ENCODE results near the gene AIFM1. TPM values are rescaled to one million over a fixed set of nuclear protein-coding genes. Genes with fewer than 3 reads are reported as not detected.

Gene AIFM1
- total and polyA plus RNA-seq, 8 donors: 2.9 to 33.5 (median 26.4) TPM

DNA sequence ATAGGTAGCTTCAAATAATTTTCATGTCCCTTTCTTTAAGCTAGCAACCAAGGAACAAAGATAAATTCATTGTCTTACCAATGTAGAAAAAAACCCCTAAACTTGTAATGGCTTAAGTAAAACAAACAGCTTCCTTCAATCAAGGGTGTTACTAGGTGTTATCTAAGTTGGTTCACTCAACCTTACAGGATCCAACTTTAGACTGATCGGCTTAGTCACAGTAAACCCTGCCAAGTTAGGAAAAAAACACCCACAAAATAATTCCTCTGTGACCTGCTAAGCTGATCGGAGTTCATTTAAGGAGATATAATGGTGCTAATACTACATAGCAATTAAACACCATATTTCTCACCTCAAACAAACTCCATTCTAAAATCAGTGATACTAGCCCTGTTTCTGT is 10.1 kb downstream of the AIFM1 start:
- Histone ChIP-seq H3K27me3 (no peaks in the 10 kb centered on the region), H3K4me3 (no peak overlapping the region), H3K4me1 (peaks cover 0 to 5% (median 0%) of the 10 kb centered on the region in 4 donors), H3K36me3 (peaks cover 0 to 5% (median 0%) of the 10 kb centered on the region in 4 donors), H3K9me3 (no peaks in the 10 kb centered on the region), H3K27ac (no peak overlapping the region)
- no peak for DNase-seq
- no peak for TF ChIP-seq POLR2A (IDR thresholded peaks at IDR 0.05)
- no peak for TF ChIP-seq EP300 (IDR thresholded peaks at IDR 0.05)
- TF ChIP-seq CTCF (IDR thresholded peaks at IDR 0.05): no peak
- no peak for TF ChIP-seq POLR2AphosphoS5 (IDR thresholded peaks at IDR 0.05)
- intact Hi-C loops (cut with DNase I; ENCODE audit: low total_unique reads): no loop called here
- 24 to 61% (median 38%) methylated on average over 2 of the region's 2 CpGs for WGBS, 5 donors

GRCh38 chrX:130147631-130148030 is 18.0 kb downstream of the AIFM1 start:
- WGBS, 5 donors: 74 to 90% (median 78%) methylated on average over 5 of the region's 5 CpGs
- H3K4me3 ChIP-seq: no peak overlapping the region
- H3K27ac ChIP-seq: no peak overlapping the region
- H3K4me1 ChIP-seq: no peaks in the 10 kb centered on the region
- no peaks in the 10 kb centered on the region for H3K9me3 ChIP-seq
- intact Hi-C loops (cut with DNase I; ENCODE audit: low total_unique reads): no loop called here
- H3K36me3 ChIP-seq: peaks cover 0 to 60% (median 55%) of the 10 kb centered on the region in 4 donors
- no peak for TF ChIP-seq CTCF (IDR thresholded peaks at IDR 0.05)
- TF ChIP-seq EP300 (IDR thresholded peaks at IDR 0.05): no peak
- no peak for TF ChIP-seq POLR2AphosphoS5 (IDR thresholded peaks at IDR 0.05)
- TF ChIP-seq POLR2A (IDR thresholded peaks at IDR 0.05): no peak
- H3K27me3 ChIP-seq: no peaks in the 10 kb centered on the region
- DNase-seq: no peak

DNA sequence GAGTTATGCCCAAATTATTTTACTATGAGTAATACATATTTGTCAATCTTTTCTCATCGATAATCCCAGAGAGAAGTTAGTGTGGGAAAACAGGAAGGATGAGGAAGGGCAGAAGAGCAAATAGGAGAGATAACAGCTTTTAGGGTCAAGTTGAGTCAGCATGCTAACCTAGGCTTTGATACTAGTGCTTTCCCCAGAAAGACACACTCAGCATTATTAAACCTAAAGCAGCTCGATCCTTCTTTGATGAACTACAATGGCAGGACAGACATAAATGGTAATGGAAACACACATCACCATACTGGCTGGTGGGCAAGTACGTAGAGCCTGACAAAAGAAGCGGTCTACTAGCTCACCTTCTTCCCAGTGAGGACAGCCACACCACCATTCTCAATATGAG is 20.5 kb downstream of the AIFM1 start:
- H3K4me1 ChIP-seq: no peaks in the 10 kb centered on the region
- no peak overlapping the region for H3K27ac ChIP-seq
- no peak overlapping the region for H3K4me3 ChIP-seq
- TF ChIP-seq POLR2AphosphoS5 (IDR thresholded peaks at IDR 0.05) (no peak), POLR2A (IDR thresholded peaks at IDR 0.05) (no peak), CTCF (IDR thresholded peaks at IDR 0.05) (no peak), EP300 (IDR thresholded peaks at IDR 0.05) (no peak)
- no peak for DNase-seq
- intact Hi-C loops (cut with DNase I; ENCODE audit: low total_unique reads): no loop called here
- H3K9me3 ChIP-seq: no peaks in the 10 kb centered on the region
- peaks cover 0 to 77% (median 68%) of the 10 kb centered on the region in 4 donors for H3K36me3 ChIP-seq
- no peaks in the 10 kb centered on the region for H3K27me3 ChIP-seq
- WGBS, 5 donors: 87 to 97% (median 95%) methylated on average over 4 of the region's 4 CpGs

DNA sequence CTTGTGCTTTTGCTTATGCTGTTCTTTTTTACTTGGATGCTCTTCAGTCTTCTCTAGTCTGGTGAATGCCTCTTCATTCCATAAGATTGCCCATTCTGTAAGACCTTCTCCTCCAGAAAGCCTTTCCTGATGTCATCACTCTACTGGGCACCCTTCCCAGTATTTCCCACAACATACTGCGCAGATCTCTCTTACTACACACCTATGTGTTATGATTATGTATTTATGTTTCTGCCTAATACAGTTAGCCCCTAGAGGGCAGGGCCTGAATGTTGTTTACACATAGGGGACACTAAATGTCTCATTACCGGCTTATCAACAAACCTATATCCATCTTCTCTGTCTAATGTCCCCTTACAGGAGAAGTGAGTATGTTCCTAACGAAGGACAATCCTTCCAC is 21.1 kb downstream of the AIFM1 start:
- 58 to 75% (median 66%) methylated on average over 3 of the region's 3 CpGs for WGBS, 5 donors
- H3K9me3 ChIP-seq: no peaks in the 10 kb centered on the region
- intact Hi-C loops (cut with DNase I; ENCODE audit: low total_unique reads): no loop called here
- no peak for TF ChIP-seq EP300 (IDR thresholded peaks at IDR 0.05)
- TF ChIP-seq CTCF (IDR thresholded peaks at IDR 0.05): no peak
- H3K36me3 ChIP-seq: peaks cover 0 to 83% (median 74%) of the 10 kb centered on the region in 4 donors
- no peaks in the 10 kb centered on the region for H3K4me1 ChIP-seq
- no peak overlapping the region for H3K4me3 ChIP-seq
- DNase-seq: no peak
- H3K27me3 ChIP-seq: no peaks in the 10 kb centered on the region
- H3K27ac ChIP-seq: no peak overlapping the region
